Kasumi-1 (cell line): ENCODE results near the gene TRAPPC1.

Source experiments
- DNase-seq, 2 experiments: peaks; one replicate each; lab custom pipeline; 2025; lab: John Stamatoyannopoulos, UW

TRAPPC1 gene

GRCh38 chr17:7903154-7904103 is 28.3 kb downstream of the TRAPPC1 start:
- no peak for DNase-seq

GRCh38 chr17:7897773-7898172 is 34.0 kb downstream of the TRAPPC1 start:
- peak in 1 of 2 experiments; percentile 34 for DNase-seq

DNA sequence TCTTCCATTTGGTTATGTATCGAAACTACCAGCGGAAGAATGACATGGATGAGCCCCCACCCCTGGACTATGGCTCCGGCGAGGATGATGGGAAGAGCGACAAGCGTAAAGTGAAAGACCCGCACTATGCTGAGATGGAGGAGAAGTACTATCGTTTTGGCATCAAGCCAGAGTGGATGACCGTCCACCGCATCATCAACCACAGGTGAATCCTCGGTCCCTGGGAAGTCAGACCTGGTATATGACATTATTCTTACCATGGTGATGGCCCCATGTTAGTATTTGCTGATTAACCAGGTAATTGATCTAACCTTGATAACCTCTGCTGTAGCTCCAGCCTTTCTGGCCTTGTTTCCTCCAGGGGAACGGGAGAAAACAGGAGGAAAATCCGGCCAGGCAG is 34.7 kb downstream of the TRAPPC1 start:
- DNase-seq: no peak

- DNase-seq: no peak
These were observed 36.9 kb downstream of the TRAPPC1 start for GRCh38 chr17:7894866-7895265.

- no peak for DNase-seq
These were observed 37.5 kb downstream of the TRAPPC1 start for GRCh38 chr17:7894226-7894625.

GRCh38 chr17:7893187-7893880 is 38.4 kb downstream of the TRAPPC1 start:
- DNase-seq: no peak

GRCh38 chr17:7889166-7889955 is 42.4 kb downstream of the TRAPPC1 start:
- peak; percentile 30 to 33 for DNase-seq

DNA sequence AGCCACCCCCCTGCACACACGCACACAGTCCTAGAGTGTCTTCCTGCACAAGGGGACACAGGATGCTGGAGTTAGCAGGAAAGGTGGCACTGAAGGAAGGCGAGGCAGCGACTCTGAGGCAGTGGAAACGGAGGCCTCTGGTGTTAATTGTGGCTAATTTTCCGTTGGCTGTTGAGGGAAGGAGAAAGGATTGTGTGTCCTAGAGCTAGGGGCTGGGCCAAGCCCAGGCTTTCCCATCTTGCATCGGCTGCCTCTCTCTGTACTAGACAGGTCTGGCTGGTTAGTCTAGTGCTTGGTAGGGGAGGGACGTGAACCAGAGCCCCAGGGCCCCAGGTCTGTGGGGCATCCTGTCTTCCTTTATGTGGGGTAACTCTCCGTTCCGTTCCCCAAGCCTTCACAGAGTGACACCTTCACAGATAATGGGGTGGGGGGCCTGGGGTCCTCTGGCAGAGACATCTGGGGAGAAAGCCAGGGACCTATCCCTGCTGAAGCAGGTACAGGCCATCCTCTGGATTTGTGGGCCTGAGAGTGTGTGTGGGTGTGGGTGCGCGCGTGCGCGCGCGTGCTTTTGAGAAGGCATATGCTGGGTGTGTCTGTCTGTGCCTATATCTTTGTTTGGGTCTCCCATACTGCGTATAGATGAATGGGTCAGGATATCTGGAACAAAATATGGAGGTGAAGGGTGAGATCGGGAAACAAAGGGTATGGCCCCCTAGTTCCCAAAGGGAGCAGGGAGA is 43.4 kb downstream of the TRAPPC1 start, which contains the start of gene CHD3:
CHD3 (plus strand) TSS at position 606 of the 737 bp plus-strand sequence. CDS start 212 bp downstream, outside the sequence.
- DNase-seq: peak in 1 of 2 experiments; percentile 23

GRCh38 chr17:7887482-7888183 is 44.1 kb downstream of the TRAPPC1 start:
- peak; percentile 77 to 80 for DNase-seq

GRCh38 chr17:7887038-7887481 is 44.7 kb downstream of the TRAPPC1 start:
- peak in 1 of 2 experiments; percentile 80 for DNase-seq

- DNase-seq: peak in 1 of 2 experiments; percentile 10
These were observed 45.3 kb downstream of the TRAPPC1 start for GRCh38 chr17:7886227-7887037.

DNA sequence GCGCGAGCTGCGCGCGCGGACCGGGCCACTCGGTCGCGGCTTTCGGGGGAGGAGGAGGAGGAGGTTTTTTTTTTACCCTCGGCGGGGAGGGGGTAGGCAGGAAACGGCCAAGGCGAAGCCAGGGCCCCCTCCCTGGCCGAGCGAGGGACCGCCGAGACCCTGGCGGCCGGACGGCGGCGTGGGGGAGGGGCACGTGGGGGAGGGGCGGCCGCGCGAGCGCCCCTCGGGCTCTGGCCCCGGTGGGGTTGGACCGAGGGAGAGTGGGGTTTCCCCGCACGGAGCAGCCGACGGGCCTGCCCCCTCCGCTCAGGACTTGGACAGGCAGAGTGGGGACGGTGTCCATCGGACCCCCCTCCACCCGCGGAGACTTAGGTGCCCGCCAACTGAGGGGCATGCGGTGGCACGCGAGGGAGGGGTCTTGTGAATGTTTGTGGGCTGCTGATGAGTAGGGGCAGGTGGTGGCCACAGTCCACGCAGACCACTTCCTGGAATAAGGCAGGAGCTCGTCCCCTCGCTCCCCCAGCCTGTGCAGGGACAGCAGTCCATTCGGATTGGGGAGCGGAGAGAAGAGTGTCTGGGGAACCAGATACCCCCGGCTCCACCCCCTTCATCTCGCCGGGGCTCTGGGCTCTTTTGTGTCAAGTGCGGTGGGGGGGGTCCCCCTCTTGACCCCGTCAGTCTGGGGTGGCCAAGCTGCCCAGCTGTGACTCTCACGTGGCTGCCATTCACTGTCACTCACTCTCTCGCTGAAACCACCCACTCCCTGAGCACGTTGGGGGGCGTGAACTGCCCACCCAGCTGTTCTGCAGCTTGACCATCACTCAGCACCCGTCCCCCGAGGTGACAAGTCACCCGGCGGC is 46.1 kb downstream of the TRAPPC1 start:
- DNase-seq: peak in 1 of 2 experiments; percentile 3

- peak in 1 of 2 experiments; percentile 4 for DNase-seq
These were observed 47.0 kb downstream of the TRAPPC1 start for GRCh38 chr17:7884581-7885366.

- DNase-seq: no peak
These were observed 47.9 kb downstream of the TRAPPC1 start for GRCh38 chr17:7883781-7884386.

DNA sequence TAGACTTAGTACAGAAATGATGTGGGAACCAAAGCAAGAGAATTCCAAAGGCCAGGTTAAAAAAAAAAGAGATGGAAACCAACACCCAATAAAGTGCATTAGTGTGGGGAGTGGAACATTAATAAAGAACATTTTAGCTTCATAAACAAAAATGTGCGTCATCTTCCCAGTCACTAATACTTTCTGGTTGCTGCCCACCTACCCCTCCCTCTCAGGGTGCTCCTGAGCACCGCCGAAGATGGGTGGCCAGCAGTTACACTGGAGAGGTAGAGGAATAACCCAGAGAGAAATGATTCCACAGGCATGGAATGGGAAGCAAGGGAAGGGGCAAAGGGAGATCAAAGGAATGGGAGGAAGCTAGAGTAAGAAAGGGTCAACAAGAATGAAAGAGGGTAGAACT is 49.1 kb downstream of the TRAPPC1 start:
- DNase-seq: no peak

DNA sequence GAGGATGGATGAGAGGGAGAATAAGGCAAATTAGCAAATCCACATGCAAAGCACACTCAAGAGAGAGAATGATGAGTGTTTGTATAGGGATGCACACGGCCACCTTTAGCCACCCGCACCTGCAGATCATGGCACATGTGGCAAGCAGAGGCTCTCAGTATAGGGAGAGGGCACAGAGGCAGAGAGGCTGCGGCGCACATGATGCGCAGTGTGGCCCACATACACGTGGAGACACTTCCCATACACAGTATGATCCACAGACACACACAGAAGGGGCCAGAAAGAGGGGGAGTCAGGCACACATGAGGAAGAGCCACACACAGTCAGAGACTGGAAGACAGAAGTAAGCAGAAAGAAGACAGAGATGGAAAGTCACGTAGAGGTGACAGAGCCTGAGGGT is 49.7 kb downstream of the TRAPPC1 start:
- DNase-seq: no peak

DNA sequence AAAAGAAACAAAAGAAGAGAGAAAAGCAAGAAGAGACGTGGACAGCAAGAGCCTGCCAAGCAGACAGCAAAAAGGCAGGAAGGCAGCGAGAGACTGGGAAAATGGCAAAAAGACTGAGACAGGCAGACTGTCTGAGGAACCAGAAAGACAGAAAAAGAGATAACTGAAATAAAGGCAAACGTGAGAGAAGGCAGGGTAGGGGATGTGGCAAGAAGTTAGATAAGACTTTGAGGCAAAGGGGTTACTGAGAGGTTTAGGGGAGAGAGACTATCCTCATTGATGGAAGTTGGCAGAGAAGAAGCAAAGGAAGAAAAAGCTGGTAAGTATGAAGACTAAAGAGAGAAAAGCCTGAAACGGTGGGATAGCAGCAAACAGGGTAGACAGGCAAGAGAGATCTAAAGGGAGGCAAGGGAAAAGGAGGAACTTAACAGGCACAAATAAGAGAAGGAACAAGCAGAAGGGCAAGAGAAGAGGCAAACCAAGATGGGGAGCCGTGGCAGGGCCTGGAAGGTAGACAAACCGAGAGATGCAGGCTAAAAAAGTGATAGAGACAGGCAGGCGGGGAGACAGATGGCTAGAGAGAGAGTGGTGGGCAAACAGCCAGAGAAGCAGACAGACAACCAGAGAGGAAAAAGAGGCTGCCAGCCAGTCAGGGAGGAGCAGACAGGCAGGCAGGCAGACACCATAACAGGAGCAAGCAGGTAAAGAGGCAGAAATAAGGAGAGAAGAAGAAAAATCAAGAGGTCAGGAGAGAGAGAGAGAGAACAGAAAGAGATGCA is 50.3 kb downstream of the TRAPPC1 start:
- peak; percentile 12 to 21 for DNase-seq
